Lung microvascular endothelial cell (primary cell): ENCODE measurements around the gene SLC35E2B. TPM values are rescaled to one million over a fixed set of nuclear protein-coding genes. Genes with fewer than 3 reads are reported as not detected.

Experiments used
- DNase-seq, 2 donors: peaks; one replicate each; pipeline versions ENCODE4 v3.0.0 to v3.0.0-alpha.2; 2010; ENCODE audit warnings: low read depth in 2 of 2
- total RNA-seq: library from RNA; depleted of rRNA; stranded (reverse); fragments of >200 nt; gene quantifications from 2 replicates; pipeline ENCODE4 v1.2.1, GENCODE V29; 2014

SLC35E2B gene
- total RNA-seq, 1 donor from 2014 or later: 21.6 TPM

- no peak for DNase-seq
Observed at GRCh38 chr1:1624443-1625403, 67.9 kb downstream of the SLC35E2B start.

DNA sequence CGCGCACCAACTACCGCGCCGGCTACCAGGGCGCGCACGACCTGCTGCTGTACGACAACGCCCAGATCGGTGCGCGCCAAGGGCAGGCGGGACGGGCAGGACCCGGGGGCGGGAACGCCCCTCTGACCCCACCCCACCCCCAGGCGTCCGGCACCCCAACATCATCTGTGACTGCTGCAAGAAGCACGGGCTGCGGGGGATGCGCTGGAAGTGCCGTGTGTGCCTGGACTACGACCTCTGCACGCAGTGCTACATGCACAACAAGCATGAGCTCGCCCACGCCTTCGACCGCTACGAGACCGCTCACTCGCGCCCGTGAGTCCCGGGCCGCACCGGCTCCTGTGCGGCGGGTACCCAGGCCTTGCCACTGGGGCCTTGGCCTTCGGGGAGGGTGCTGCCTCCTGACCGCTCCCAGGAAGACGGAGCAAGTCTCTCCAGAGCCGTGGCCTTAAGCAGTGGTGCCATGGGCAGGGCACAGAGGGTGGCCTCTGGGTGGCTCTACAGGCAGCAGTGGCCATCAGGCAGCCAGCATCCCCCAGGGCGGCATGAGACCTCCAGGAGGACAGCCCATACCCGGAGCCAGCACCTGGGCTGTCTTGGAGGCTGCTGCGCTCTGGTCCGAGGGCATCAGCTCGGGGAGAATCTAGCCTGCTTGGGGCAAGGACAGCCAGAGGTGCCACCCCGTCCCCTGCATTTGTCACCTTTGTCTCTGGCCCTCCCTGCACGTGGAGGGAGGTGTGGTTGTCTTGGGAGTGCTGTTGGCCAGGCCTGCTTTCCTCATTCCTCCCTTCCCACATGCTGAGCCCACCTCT lies 68.8 kb downstream of the SLC35E2B start:
- DNase-seq: no peak

DNA sequence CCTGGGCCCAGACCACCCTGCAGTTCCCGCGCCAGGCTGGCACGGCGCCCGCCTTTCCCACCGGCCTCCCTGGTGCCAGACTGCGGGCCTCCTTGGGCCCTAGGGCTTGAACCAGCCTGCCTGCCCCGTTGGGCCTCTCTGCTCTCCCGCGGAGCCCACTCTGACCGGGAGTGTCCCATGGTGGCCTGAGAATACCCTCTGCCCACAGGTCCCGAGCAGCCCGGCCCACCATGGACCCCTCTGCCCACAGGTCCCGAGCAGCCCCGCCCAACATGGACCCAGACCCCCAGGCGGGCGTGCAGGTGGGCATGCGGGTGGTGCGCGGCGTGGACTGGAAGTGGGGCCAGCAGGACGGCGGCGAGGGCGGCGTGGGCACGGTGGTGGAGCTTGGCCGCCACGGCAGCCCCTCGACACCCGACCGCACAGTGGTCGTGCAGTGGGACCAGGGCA lies 69.4 kb downstream of the SLC35E2B start:
- DNase-seq: no peak

DNA sequence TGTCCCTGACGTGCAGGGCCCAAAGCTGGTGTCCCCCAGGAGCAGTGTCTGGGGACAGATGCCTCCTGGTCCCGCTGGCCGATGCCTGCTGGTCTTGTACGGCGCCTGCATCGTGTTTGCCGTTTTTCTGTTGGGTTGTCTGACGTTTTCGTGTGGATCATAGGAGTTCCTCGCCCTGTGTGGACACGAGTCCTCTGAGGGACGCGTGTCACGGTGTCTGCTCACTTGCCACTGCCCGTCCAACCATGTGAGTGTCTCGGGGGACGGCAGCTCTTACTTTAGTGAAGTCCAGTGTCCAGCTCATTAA lies 69.9 kb downstream of the SLC35E2B start:
- no peak for DNase-seq

- DNase-seq: no peak
Observed at GRCh38 chr1:1622010-1622787, 70.4 kb downstream of the SLC35E2B start.

GRCh38 chr1:1621173-1622009 lies 71.2 kb downstream of the SLC35E2B start:
- no peak for DNase-seq

DNA sequence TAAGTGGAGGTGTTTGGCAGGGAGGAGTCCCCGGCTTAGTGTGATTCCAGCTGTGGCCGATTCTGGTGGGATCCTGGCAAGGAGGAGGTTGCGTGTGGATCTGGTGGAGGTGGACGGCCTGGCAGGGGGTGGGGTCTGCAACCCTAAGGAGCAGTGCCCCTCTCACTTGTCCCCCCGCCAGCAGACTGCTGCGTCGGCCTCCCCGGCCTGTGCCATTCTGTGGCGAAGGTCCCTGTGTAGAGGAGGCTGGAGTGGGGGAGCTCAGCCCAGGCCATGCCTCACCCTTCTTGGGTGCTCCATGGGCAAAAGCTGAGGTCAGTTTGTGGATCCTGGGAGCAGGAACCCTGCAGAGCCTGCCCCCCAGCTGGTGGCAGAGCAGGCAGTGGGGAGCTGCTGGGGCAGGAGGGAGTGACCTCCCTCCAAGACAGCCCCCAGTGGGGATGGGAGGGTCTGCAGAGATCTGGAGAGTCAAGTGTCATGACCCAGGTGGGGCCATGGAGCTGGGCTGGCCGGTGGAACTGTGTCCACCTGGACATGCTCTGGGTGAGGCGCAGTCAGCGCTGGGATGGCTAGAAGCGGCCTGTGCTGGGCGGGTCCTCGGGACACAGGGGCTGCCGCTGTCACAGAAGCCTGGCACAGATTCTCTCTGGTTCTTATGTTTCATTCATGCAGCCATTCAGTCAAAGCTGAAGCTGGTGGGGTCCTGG lies 72.0 kb downstream of the SLC35E2B start:
- no peak for DNase-seq

- DNase-seq: no peak
Observed at GRCh38 chr1:1619917-1620361, 72.7 kb downstream of the SLC35E2B start.

GRCh38 chr1:1618396-1619068 lies 74.1 kb downstream of the SLC35E2B start:
- no peak for DNase-seq

DNA sequence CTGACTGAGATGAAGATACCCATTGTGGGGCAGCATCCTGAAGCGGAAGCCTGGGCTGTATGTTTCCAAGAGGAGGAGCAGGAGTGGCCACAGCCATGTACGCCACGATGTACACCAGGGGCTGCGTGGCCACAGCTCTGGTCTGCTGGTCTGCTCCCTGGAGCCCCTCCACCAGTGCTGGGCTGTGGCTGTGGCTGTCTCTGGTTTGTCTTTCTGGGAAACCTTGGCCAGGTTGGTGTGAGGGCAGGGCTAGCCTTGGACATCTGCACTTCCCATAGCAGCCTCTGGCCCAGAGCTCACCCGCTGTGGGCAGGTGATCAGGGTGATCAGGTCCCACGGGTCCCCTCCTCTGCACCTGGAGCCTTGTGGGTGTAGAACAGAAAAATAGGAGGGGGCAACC lies 74.7 kb downstream of the SLC35E2B start:
- DNase-seq: no peak

- DNase-seq: no peak
Observed at GRCh38 chr1:1617516-1617915, 75.1 kb downstream of the SLC35E2B start.

DNA sequence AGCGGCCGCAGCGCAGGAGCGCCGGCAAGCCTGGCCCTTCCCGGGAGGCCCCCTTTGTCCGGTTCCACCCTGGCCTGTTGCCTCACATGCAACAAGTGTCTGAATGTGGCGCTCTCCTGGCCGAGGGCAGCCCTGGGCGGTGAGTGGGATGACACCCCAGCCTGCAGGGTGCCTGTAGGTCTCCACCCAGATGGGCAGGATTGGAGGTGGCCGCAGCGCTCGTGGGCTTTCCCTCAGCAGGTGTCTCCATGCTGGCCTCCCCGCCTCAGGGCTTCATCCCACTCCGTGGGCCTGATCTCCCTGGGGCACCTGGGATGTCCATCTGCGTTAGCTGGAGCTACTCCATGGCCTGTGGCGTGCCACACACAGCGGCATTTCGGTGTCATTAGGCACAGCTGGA lies 75.8 kb downstream of the SLC35E2B start:
- DNase-seq: no peak

- DNase-seq: peak; percentile 46 to 57
Observed at GRCh38 chr1:1616045-1616790, 76.4 kb downstream of the SLC35E2B start.

- peak; percentile 96 to 98 for DNase-seq
Observed at GRCh38 chr1:1615256-1616044, 77.1 kb downstream of the SLC35E2B start, which contains the start of gene MIB2. Gene MIB2 (plus strand): TSS chr1:1615500. CDS start chr1:1623453, 7,953 bp downstream.

DNA sequence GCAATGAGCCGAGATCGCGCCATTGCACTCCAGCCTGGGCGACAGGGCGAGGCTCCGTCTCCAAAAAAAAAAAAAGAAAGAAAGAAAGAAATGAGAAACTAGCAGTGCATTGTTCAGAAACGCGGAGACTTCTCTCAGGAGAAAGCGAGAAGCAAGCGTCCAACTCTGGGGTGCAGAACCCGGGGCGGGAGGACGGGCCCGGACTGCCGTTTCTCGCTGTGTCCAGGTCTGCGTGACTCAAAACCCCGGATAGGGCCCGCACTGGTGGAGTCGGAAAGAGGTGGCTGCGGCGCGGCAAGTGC lies 77.7 kb downstream of the SLC35E2B start:
- DNase-seq: no peak

- peak in 1 of 2 donors; percentile 19 for DNase-seq
Observed at GRCh38 chr1:1614204-1614953, 78.2 kb downstream of the SLC35E2B start.

DNA sequence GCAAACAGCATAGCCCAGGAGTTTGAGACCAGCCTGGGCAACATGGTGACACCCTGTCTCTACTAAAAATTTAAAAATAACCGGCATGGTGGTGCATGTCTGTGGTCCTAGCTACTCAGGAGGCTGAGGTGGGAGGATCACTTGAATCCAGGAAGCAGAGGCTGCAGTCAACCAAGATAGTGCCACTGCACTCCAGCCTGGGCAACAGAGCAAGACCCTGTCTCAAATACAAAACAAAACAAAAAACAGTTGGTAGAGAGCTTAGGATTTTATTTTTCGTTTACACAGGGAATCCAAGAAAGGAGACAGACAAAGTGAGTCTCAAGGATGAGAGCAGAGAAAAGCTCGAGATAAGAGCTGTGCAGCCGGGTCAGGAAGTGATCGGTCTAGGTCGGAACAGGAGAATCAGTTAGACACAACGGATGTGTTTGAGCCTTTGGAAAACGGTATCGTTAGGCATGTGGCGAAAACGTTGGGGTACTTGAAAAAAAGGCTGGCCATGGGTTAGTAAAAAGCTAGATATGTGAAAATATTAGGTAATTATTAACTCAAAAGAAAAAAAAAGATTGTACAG lies 79.0 kb downstream of the SLC35E2B start:
- no peak for DNase-seq
